ENCODE data around the gene KCNK2.
"Not testable (repeated sequence)": the region's sequence is repeated elsewhere in the genome, so short reads cannot be mapped to it uniquely, and the experiment has no call there.

The KCNK2 gene

DNA sequence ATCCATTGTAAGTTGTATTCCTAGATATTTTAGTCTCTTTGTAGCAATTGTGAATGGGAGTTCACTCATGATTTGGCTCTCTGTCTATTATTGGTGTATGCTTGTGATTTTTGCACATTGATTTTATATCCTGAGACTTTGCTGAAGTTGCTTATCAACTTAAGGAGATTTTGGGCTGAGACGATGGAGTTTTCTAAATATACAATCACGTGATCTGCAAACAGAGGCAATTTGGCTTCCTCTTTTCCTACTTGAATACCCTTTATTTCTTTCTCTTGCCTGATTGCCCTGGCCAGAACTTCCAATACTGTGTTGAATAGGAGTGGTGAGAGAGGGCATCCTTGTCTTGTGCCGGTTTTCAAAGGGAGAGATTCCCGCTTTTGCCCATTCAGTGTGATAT lies 80.6 kb downstream of the KCNK2 start:
- not testable (repeated sequence) for DNase-seq

- no peak for DNase-seq
Measured at GRCh38 chr1:215166886-215167285, 84.3 kb downstream of the KCNK2 start.

GRCh38 chr1:215181518-215181917 lies 99.0 kb downstream of the KCNK2 start:
- DNase-seq = no peak

DNA sequence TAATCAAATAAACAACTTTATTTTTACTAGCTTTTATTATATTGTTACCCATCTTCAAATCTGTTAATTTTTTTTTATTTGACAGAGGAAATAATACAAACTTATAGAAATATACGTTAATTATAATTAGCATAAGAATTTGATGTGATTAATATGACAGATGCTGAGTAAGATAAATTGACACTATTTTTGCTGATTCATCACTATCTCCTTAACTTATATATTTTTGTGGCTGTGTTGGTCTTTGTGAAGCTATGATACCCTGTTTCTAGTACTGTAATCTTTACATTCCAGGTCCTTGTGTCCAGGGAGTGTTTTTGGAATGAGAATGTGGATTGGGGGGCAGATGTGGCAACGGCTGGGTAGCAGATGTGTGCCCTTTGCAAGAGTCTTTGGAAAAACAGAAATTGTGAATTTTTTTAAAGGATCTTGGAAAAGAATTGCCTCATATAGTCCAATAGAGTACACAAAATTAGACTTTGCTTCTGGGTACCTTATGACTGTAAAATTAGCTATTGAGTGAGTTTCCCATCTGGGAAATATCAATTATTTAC lies 102.6 kb downstream of the KCNK2 start:
- no peak for DNase-seq

- DNase-seq = no peak
Measured at GRCh38 chr1:215188302-215188950, 105.9 kb downstream of the KCNK2 start.

DNA sequence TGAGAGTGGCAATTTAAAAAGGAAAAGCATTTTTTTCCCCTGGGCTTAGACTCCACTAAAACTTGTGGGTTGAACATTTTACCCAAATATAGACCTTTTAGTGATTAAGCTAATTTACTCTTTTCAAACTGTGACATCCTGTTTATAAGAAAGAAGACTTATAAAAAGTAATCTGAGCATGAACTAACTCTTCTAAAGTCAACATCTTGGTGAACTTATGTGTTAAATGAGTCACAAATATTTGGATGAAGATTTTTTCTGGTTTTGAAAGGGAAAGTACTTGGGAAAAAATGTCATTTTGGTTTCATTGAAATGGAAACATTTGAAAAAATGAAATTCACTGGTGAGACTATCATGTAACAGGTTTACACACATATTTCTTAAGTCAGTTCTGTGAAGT lies 109.8 kb downstream of the KCNK2 start:
- no peak for DNase-seq

GRCh38 chr1:215198021-215198420 lies 115.5 kb downstream of the KCNK2 start:
- no peak for DNase-seq

DNA sequence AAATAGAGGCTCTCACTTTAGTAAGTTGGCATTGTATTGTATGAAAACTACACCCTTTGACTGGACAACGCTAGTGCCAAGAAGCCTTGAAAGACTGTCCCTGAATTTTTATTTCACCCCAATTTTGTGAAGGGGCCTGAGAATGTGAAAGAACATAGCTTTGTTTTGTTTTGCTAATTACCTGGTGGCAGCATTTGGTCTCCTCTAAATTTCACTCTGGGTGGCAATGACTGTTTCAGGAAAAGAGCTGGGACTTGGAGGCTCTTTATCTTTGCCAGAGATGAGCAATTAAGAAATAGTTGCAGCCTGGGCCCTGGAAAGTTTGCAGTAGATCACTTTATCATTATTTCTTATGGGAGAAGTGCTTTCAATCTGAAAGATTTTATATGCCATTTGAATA lies 117.6 kb downstream of the KCNK2 start:
- DNase-seq = no peak

GRCh38 chr1:215201283-215201682 lies 118.7 kb downstream of the KCNK2 start:
- no peak for DNase-seq

- no peak for DNase-seq
Measured at GRCh38 chr1:215202868-215203267, 120.3 kb downstream of the KCNK2 start.

DNA sequence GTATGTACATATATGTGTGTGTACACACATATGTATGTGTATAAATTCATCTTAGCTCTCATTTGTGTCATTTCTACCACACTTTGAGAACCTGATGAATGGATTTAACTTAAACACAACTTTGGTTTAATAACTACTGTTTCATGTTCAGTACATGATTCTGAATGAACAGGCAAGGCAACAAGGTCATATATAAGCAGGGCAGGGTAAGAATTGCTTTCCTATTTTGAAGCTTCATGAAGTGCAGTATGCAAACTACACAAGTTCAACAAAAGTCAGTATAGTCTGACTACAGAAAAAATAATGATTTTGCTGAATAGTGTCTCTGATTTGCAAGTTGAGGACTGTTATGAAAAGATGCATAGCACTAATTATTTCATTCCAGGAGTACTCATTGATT lies 127.6 kb downstream of the KCNK2 start:
- DNase-seq = no peak

DNA sequence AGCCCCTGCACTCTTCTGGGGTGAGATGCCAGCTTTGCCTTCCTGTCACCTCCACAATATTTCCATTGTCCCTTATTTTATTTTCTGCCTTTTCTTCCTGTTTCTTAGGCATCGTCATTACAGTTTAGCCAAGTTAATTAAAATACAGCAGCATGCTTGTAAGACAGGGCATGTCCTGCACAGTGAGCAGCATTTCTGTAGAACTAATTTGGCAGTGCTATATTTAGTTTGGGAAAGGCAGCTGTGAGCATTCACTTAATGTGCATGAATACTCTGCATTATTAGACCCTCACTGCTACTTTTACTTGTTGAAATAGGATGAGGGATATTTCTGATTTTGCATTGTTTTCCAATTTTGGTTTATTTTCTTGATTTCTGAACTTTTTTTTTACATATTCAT lies 133.3 kb downstream of the KCNK2 start:
- DNase-seq = no peak

- no peak for DNase-seq
Measured at GRCh38 chr1:215219372-215219771, 136.8 kb downstream of the KCNK2 start.

DNA sequence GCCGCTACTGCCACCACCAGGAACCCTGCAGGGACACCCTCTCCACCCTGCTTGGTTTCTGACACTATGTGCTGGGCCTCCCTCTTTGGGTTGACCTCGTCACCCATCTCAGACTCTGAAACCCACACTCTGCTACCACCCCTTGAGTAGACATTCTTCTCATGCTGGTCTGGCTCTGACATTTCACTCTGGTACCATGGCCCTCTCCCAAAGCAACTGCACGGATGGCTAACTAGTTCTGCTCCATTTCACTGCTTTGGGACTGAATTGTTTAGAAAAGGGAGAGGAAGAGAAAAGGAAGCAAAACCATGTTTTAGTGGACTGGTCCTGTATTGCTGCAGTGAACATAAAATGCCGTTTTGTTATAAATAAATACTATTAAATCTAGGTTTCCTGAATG lies 137.8 kb downstream of the KCNK2 start:
- no peak for DNase-seq

DNA sequence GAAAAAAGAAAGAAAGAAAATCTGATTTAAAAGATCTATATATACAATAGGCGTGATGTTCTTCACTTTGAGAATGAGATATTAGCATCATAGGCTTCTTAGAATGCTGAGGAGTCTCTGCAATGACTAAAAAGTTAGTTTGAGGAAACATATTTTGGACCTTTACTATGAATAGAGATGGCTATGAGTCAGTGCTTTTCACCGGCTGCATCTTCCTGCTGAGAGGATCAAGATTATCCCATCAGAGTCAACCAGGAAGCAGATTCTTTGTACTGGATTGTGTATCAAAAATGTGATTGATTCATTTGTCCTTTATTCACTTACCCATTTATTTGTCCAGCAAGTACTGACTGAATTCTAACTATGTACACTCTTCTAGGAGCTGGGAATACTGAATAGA lies 144.2 kb downstream of the KCNK2 start:
- DNase-seq = no peak

GRCh38 chr1:215228193-215228592 lies 145.7 kb downstream of the KCNK2 start:
- no peak for DNase-seq

- no peak for DNase-seq
Measured at GRCh38 chr1:215241451-215241850, 158.9 kb downstream of the KCNK2 start.

- DNase-seq = no peak
Measured at GRCh38 chr1:215243345-215244054, 161.0 kb downstream of the KCNK2 start.

DNA sequence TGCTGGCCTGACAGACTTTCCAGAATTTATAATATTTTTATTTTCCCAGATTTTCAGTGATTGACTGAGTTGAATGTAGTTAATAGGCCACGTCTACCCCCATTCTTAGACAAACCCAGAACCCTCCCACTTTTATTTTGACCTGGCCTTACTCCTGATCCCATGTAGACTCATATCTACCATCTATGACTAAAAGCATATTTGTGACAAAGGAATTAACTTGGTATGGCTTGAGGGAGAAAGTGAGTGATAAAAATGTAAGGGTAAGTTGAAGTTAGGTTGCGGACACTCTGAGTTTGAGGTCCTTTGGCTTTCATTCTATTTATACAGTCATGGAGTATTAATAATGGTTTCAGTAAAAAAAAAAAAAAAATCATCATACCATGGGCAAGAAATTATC lies 168.4 kb downstream of the KCNK2 start:
- no peak for DNase-seq

GRCh38 chr1:215251428-215251827 lies 168.9 kb downstream of the KCNK2 start:
- no peak for DNase-seq

- no peak for DNase-seq
Measured at GRCh38 chr1:215252164-215252563, 169.6 kb downstream of the KCNK2 start.

DNA sequence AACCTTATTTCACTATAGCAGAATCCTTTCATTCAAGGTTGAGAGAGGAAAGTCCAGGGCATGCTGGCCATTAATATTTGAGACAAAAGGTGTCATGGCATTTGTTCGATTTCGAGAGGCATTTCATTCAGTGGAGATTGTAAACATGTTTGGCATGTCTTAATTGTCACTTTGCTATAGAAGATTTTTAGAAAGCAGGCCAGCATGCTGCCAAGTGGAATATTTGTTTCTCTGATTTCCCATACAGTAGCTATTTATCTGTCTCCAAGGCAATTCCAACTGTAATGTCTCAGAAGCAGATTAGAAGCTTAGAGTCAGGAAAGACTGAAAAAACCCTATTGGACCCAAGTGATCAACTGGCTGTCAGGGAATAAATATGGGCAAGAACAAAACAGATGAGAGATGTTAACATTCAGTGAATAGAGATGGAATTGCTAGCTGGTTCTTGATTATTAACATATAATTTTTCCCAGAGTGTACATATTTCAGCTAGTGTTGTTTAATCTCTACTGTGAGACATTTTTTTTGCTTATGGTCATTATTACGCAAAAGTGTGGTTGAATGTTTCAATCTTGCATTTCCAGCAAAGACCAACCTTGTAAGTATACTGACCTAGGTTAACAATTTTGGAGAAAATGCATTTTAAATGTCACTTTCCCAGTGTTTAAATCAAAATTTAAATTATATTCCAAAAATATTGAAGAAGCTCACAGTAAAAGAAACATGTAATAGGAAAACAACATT lies 174.6 kb downstream of the KCNK2 start:
- no peak for DNase-seq

- DNase-seq = no peak
Measured at GRCh38 chr1:215260711-215261110, 178.2 kb downstream of the KCNK2 start.

- DNase-seq = no peak
Measured at GRCh38 chr1:215262106-215262505, 179.6 kb downstream of the KCNK2 start.
